ENCODE results near the gene OR52A1. TPM values are rescaled to one million over a fixed set of nuclear protein-coding genes. Genes with fewer than 3 reads are reported as not detected.

OR52A1 gene
- total RNA-seq, 1 experiment from 2014 or later = 0.42 TPM

DNA sequence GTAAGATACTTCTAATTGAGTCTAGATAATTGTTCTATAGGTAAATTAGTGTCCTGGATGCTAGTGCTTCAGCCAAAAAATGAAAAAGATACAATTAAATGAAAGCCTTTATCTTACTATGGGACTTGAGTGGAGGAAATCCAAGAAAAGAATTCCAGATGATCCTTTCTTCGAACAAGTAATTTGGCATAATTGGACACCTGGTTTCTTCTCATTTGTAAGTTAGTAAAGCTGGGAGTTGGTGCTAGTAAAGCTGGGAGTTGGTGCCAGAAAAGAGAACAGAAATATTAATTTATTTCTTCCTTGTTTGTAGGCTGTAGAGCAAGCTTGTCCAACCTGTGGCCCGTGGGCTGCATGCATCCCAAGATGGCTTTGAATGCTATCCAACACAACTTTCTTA, 33.6 kb upstream of the OR52A1 start:
- no CpG with 5 or more reads among the region's 2 CpGs for WGBS (ENCODE audit: extremely low coverage, insufficient read length, low lambda C conversion rate)
- Histone ChIP-seq H3K27ac (ENCODE audit: insufficient read length, low read depth, low read length) (no peak overlapping the region), H3K56ac (ENCODE audit: insufficient read length, low read depth, low read length) (no peak overlapping the region), H4K5ac (ENCODE audit: insufficient read length, low read depth, low read length) (no peak overlapping the region), H3K9me3 (ENCODE audit: control insufficient read depth, low read depth, low read length) (no peaks in the 10 kb centered on the region), H2BK20ac (ENCODE audit: low read depth, low read length, poor library complexity, severe bottlenecking) (no peak overlapping the region), H3K79me1 (ENCODE audit: insufficient read depth, low read depth, low read length, poor library complexity, severe bottlenecking) (no peaks in the 10 kb centered on the region), H2AK5ac (ENCODE audit: insufficient read length, low read length) (no peak overlapping the region), H2BK5ac (ENCODE audit: insufficient read length, low read length) (no peak overlapping the region), H3K14ac (ENCODE audit: insufficient read depth, low read length) (no peak overlapping the region), H4K91ac (ENCODE audit: insufficient read length, low read depth, low read length) (no peak overlapping the region), H2BK12ac (ENCODE audit: insufficient read length, low read depth, low read length) (no peak overlapping the region), H3K4me1 (ENCODE audit: insufficient read depth, low read length) (no peaks in the 10 kb centered on the region), H2BK120ac (ENCODE audit: low read depth, low read length, poor library complexity, severe bottlenecking) (no peak overlapping the region), H3K9ac (ENCODE audit: extremely low read depth, insufficient read length, low read length) (no peak overlapping the region), H4K8ac (replicated peaks; ENCODE audit: insufficient read length, low read depth, low read length) (no peak overlapping the region), H3K4ac (ENCODE audit: low read depth, low read length) (no peak overlapping the region), H3K4me2 (ENCODE audit: insufficient read depth, insufficient read length, low read length) (no peak overlapping the region), H4K20me1 (ENCODE audit: control insufficient read depth, insufficient read depth, insufficient read length) (no peaks in the 10 kb centered on the region), H3K79me2 (ENCODE audit: insufficient read depth, low read length) (no peaks in the 10 kb centered on the region), H3K23me2 (ENCODE audit: insufficient read length, low read depth, low read length, poor library complexity, severe bottlenecking) (no peaks in the 10 kb centered on the region), H3K27me3 (ENCODE audit: insufficient read depth, low read length) (no peaks in the 10 kb centered on the region), H3K23ac (ENCODE audit: insufficient read length, low read depth, low read length) (no peak overlapping the region), H2AFZ (ENCODE audit: low read length) (no peak overlapping the region), H3T11ph (ENCODE audit: low read length) (no peak overlapping the region), H3K18ac (ENCODE audit: insufficient read length, low read depth, low read length) (no peak overlapping the region), H2BK15ac (ENCODE audit: low read depth, low read length) (no peak overlapping the region)
- Mint-ChIP-seq H3K9me3 (peaks cover 9 to 21% of the 10 kb centered on the region in 2 experiments; a peak in 4 of 5 replicates), H3K36me3 (ENCODE audit: insufficient read depth in 1 of 3, low read depth in 3 of 3) (peaks cover 0 to 7% (median 4%) of the 10 kb centered on the region in 3 experiments; a peak in 5 of 7 replicates), H3K27me3 (ENCODE audit: low read depth) (no peaks in the 10 kb centered on the region; the same call in 1 of the 2 replicates), H3K27ac (no peak overlapping the region), H3K4me1 (no peaks in the 10 kb centered on the region), H3K4me3 (no peak overlapping the region)
- DNase-seq = no peak
- TF ChIP-seq, protein P1, sequence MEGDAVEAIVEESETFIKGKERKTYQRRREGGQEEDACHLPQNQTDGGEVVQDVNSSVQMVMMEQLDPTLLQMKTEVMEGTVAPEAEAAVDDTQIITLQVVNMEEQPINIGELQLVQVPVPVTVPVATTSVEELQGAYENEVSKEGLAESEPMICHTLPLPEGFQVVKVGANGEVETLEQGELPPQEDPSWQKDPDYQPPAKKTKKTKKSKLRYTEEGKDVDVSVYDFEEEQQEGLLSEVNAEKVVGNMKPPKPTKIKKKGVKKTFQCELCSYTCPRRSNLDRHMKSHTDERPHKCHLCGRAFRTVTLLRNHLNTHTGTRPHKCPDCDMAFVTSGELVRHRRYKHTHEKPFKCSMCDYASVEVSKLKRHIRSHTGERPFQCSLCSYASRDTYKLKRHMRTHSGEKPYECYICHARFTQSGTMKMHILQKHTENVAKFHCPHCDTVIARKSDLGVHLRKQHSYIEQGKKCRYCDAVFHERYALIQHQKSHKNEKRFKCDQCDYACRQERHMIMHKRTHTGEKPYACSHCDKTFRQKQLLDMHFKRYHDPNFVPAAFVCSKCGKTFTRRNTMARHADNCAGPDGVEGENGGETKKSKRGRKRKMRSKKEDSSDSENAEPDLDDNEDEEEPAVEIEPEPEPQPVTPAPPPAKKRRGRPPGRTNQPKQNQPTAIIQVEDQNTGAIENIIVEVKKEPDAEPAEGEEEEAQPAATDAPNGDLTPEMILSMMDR (conservative IDR thresholded peaks at IDR 0.05) = no peak

Data from H9 (cell line).